ENCODE data around the gene PLCL1. TPM values are rescaled to one million over a fixed set of nuclear protein-coding genes. Genes with fewer than 3 reads are reported as not detected.
"Not testable (repeated sequence)": the region's sequence is repeated elsewhere in the genome, so short reads cannot be mapped to it uniquely, and the experiment has no call there.

Gene PLCL1
- total RNA-seq, 2 donors from 2014 or later = 0.04 to 0.11 TPM

DNA sequence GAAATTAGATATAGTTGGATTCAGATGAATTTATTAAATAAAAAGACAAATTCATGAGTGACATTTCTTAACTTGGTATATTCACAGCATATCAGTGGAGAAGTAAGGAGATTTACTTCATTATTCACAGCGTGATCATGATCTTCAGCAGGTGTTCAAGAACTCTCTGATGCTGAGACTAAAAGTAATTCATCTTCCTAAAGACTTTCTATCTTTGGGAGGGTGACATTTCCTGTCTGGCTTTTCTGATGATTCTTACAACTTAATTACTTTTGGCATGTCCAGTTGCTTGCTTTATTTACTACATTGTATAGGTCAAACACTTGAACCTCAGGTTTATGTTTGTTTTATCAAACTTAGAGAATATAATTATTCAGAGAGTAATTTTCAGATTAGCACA, 224.6 kb downstream of the PLCL1 start:
- TF ChIP-seq, protein P1, sequence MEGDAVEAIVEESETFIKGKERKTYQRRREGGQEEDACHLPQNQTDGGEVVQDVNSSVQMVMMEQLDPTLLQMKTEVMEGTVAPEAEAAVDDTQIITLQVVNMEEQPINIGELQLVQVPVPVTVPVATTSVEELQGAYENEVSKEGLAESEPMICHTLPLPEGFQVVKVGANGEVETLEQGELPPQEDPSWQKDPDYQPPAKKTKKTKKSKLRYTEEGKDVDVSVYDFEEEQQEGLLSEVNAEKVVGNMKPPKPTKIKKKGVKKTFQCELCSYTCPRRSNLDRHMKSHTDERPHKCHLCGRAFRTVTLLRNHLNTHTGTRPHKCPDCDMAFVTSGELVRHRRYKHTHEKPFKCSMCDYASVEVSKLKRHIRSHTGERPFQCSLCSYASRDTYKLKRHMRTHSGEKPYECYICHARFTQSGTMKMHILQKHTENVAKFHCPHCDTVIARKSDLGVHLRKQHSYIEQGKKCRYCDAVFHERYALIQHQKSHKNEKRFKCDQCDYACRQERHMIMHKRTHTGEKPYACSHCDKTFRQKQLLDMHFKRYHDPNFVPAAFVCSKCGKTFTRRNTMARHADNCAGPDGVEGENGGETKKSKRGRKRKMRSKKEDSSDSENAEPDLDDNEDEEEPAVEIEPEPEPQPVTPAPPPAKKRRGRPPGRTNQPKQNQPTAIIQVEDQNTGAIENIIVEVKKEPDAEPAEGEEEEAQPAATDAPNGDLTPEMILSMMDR (conservative IDR thresholded peaks at IDR 0.05) = no peak
- H3K36me3 ChIP-seq (ENCODE audit: control insufficient read depth, insufficient read depth, low read length) = no peaks in the 10 kb centered on the region
- H3K9me3 ChIP-seq (ENCODE audit: control insufficient read depth, low read length) = no peaks in the 10 kb centered on the region
- no peak for DNase-seq
- no peak overlapping the region for H3K9ac ChIP-seq (ENCODE audit: extremely low read depth, low read length, poor library complexity, severe bottlenecking)
- no peaks in the 10 kb centered on the region for H3K9me3 Mint-ChIP-seq
- no peaks in the 10 kb centered on the region for H3K36me3 Mint-ChIP-seq (ENCODE audit: low read depth)
- peaks cover 15% of the 10 kb centered on the region for H3K4me1 Mint-ChIP-seq
- H3K4me3 Mint-ChIP-seq = no peak overlapping the region
- no peak overlapping the region for H3K4me3 ChIP-seq (ENCODE audit: low read length)
- no peak overlapping the region for H3K27ac Mint-ChIP-seq
- WGBS, 2 experiments (ENCODE audit: insufficient coverage in 1 of 2, insufficient read length in 1 of 2) = 80 to 89% methylated on average over 1 of the region's 1 CpG
- H3K27ac ChIP-seq (ENCODE audit: low read depth, low read length) = no peak overlapping the region
- no peaks in the 10 kb centered on the region for H3K27me3 ChIP-seq (ENCODE audit: control insufficient read depth, insufficient read depth, low read length, poor library complexity, severe bottlenecking)
- H3K27me3 Mint-ChIP-seq (ENCODE audit: insufficient read depth) = peaks cover 3% of the 10 kb centered on the region
- peaks cover 4% of the 10 kb centered on the region for H3K4me1 ChIP-seq (ENCODE audit: control insufficient read depth, insufficient read depth, low read length)

DNA sequence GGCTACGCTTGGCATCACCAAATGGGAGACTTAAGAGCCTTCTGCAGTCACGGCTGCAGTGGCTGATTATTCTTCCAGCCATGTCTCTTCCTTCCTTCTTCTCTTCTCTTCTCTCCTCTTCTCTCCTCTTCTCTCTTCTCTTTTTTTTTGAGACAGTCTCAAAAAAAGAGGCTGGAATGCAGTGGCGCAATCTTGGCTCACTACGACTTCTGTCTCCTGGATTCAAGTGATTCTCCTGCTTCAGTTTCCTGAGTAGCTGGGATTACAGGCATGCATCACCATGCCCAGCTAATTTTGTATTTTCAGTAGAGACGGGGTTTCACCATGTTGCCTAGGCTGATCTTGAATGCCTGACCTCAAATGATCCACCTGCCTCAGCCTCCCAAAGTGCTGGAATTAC, 225.2 kb downstream of the PLCL1 start:
- not testable (repeated sequence) for H3K4me3 ChIP-seq (ENCODE audit: low read length); H3K9me3 ChIP-seq (ENCODE audit: control insufficient read depth, low read length); DNase-seq; H3K27me3 Mint-ChIP-seq (ENCODE audit: insufficient read depth); H3K9me3 Mint-ChIP-seq; H3K4me3 Mint-ChIP-seq; H3K27ac Mint-ChIP-seq; H3K9ac ChIP-seq (ENCODE audit: extremely low read depth, low read length, poor library complexity, severe bottlenecking); H3K36me3 Mint-ChIP-seq (ENCODE audit: low read depth); H3K27me3 ChIP-seq (ENCODE audit: control insufficient read depth, insufficient read depth, low read length, poor library complexity, severe bottlenecking); H3K27ac ChIP-seq (ENCODE audit: low read depth, low read length); H3K36me3 ChIP-seq (ENCODE audit: control insufficient read depth, insufficient read depth, low read length); H3K4me1 ChIP-seq (ENCODE audit: control insufficient read depth, insufficient read depth, low read length)
- H3K4me1 Mint-ChIP-seq = peaks cover 15% of the 10 kb centered on the region
- 88 to 91% methylated on average over 1 to 4 of the region's 5 CpGs for WGBS, 2 experiments (ENCODE audit: insufficient coverage in 1 of 2, insufficient read length in 1 of 2)

DNA sequence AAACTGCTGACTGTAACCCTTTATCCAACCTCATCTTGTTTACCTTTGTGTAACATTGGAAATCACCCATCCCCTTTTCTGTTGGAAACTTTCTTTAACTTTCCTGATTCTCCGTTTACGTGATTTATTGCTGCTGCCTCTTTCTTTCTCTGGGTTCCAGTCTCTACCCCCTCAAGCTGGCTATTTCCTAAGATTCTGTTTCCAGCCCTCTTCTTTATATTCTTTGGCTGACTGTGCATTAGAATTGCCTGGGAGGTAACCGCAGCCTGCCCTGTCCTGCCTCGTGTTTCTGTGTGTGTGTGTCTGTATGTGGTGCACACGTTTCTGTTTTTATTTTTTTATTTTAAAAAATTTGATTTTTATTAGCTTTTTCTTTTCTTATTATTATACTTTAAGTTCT, 229.2 kb downstream of the PLCL1 start:
- Mint-ChIP-seq H3K27me3 (ENCODE audit: insufficient read depth) (peaks cover 3% of the 10 kb centered on the region), H3K9me3 (no peaks in the 10 kb centered on the region), H3K27ac (no peak overlapping the region), H3K4me1 (peaks cover 15% of the 10 kb centered on the region), H3K36me3 (ENCODE audit: low read depth) (no peaks in the 10 kb centered on the region), H3K4me3 (no peak overlapping the region)
- Histone ChIP-seq H3K4me3 (ENCODE audit: low read length) (no peak overlapping the region), H3K9ac (ENCODE audit: extremely low read depth, low read length, poor library complexity, severe bottlenecking) (no peak overlapping the region), H3K36me3 (ENCODE audit: control insufficient read depth, insufficient read depth, low read length) (no peaks in the 10 kb centered on the region), H3K27ac (ENCODE audit: low read depth, low read length) (no peak overlapping the region), H3K9me3 (ENCODE audit: control insufficient read depth, low read length) (no peaks in the 10 kb centered on the region), H3K4me1 (ENCODE audit: control insufficient read depth, insufficient read depth, low read length) (peaks cover 4% of the 10 kb centered on the region), H3K27me3 (ENCODE audit: control insufficient read depth, insufficient read depth, low read length, poor library complexity, severe bottlenecking) (no peaks in the 10 kb centered on the region)
- no peak for DNase-seq
- TF ChIP-seq, protein P1 (conservative IDR thresholded peaks at IDR 0.05) = no peak
- WGBS, 2 experiments (ENCODE audit: insufficient coverage in 1 of 2, insufficient read length in 1 of 2) = 99 to 100% methylated on average over 2 to 4 of the region's 5 CpGs

Measured in endodermal cell (in vitro differentiated cells).